MM.1S (cell line): ENCODE data around the gene PPP1R15B.

Experiments used
- CTCF ChIP-seq: fragments of 300-600 bp; sonication (generic); IDR thresholded peaks from 2 replicates; pipeline ENCODE4 v1.5.1; 2016; ENCODE audit warnings: antibody characterized with exemption, low read length, mixed read lengths
- EZH2 ChIP-seq: fragments of 300-600 bp; sonication (generic); optimal IDR thresholded peaks from 2 replicates; pipeline ENCODE3; 2017; ENCODE audit warnings: low read depth, mild to moderate bottlenecking, antibody characterized with exemption, low read length, mixed read lengths
- EZH2phosphoT487 ChIP-seq: fragments of 300-600 bp; sonication (generic); IDR thresholded peaks from 2 replicates; pipeline ENCODE4 v1.6.1; 2018; ENCODE audit warnings: antibody characterized with exemption, low read length

GRCh38 chr1:204411451-204412204 lies at the start of gene PPP1R15B:
- TF ChIP-seq CTCF (no peak), EZH2phosphoT487 (no peak), EZH2 (no peak)
